A549 (cell line): ENCODE results near the gene CHMP4A.

ENCODE experiments used
- CEBPB ChIP-seq, 2 experiments: fragments of >200 bp in 1 of 2; sonication (Bioruptor Twin) in 1 of 2; formaldehyde crosslinking in 1 of 2; IDR thresholded peaks; 2 replicates each; pipeline ENCODE4 v1.6.1; 2012 to 2016
- CHD4 ChIP-seq: fragments of 200-600 bp; sonication (generic); IDR thresholded peaks from 2 replicates; pipeline ENCODE4 v1.6.1; 2016; ENCODE audit warnings: antibody characterized with exemption, mild to moderate bottlenecking, borderline replicate concordance
- EHF ChIP-seq: fragments of 250-450 bp; sonication (Bioruptor Pico); IDR thresholded peaks from 2 replicates; pipeline ENCODE4 v1.5.0; 2020; ENCODE audit warnings: mild to moderate bottlenecking
- JUN ChIP-seq, 2 experiments: fragments of >200 bp; sonication (Bioruptor Twin); formaldehyde crosslinking; IDR thresholded peaks; 2 replicates in 1 of 2; 3 replicates in 1 of 2; pipeline ENCODE4 v1.6.1; 2016 to 2017
- JUNB ChIP-seq: fragments of >200 bp; sonication (Bioruptor Twin); formaldehyde crosslinking; IDR thresholded peaks from 2 replicates; pipeline ENCODE4 v1.6.1; 2016
- KDM1A ChIP-seq: fragments of 200-600 bp; sonication (generic); IDR thresholded peaks from 2 replicates; pipeline ENCODE4 v1.6.1; 2016; ENCODE audit warnings: low read depth, mild to moderate bottlenecking
- MYC ChIP-seq: IDR thresholded peaks from 2 replicates; pipeline ENCODE4 v1.6.1; 2012; ENCODE audit warnings: mild to moderate bottlenecking, inconsistent platforms, low read length, improper control_type of control experiment, borderline replicate concordance
- RCOR1 ChIP-seq: fragments of 150-350 bp; IDR thresholded peaks from 2 replicates; pipeline ENCODE4 v1.6.1; 2014; ENCODE audit warnings: antibody characterized with exemption, low read length, low read depth
- RFX5 ChIP-seq: fragments of 450-650 bp; IDR thresholded peaks from 2 replicates; pipeline ENCODE4 v1.7.1; 2014; ENCODE audit warnings: antibody characterized with exemption, mild to moderate bottlenecking, moderate library complexity
- ZNF302 ChIP-seq: fragments of 250-450 bp; sonication (Bioruptor Pico); IDR thresholded peaks from 2 replicates; pipeline ENCODE4 v1.9.0; 2021; ENCODE audit warnings: inconsistent platforms, mild to moderate bottlenecking, moderate library complexity
- TF ChIP-seq, protein P1 (sequence below): fragments of >200 bp; sonication (Bioruptor Twin); formaldehyde crosslinking; IDR thresholded peaks from 3 replicates; pipeline ENCODE4 v1.5.1; 2016
- TF ChIP-seq, protein P2 (sequence below): fragments of 250-450 bp; sonication (Bioruptor Pico); IDR thresholded peaks from 2 replicates; pipeline ENCODE4 v1.5.0; 2020; ENCODE audit warnings: low read depth, mild to moderate bottlenecking, moderate library complexity
- TF ChIP-seq, protein P3 (sequence below): fragments of 200-600 bp; sonication (generic); IDR thresholded peaks from 2 replicates; pipeline ENCODE4 v1.6.1; 2016; ENCODE audit warnings: antibody characterized with exemption, mild to moderate bottlenecking, moderate library complexity
- TF ChIP-seq, protein P4 (sequence below): IDR thresholded peaks from 2 replicates; pipeline ENCODE4 v1.6.1; 2012

DNA sequence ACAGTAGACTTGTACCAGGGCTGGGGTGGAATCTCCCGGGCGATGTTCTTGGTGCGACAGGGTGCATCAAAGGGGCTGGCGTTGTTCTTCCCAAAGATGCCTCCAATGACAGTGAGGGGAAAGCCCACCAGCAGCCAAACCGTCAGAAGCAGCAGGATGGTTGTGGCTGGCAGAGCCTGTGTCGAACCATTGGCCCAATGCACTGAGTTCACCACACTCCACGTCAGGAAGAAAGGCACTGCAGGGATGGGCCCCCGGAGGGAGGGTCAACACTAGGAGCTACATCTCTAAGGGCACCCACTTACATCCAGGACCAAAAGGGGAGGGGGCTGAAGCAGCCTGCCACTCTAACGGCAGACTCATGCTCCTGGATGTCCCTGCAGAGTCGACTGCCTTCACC lies 22.9 kb downstream of the CHMP4A start:
- TF ChIP-seq JUN (IDR thresholded peaks at IDR 0.05) (no peak), CHD4 (no peak), JUNB (no peak), ZNF302 (CRISPR knock-in tag) (no peak), KDM1A (no peak), RCOR1 (no peak), MYC (no peak), EHF (CRISPR knock-in tag) (no peak), CEBPB (IDR thresholded peaks at IDR 0.05) (no peak), RFX5 (no peak)
- TF ChIP-seq, protein P1, sequence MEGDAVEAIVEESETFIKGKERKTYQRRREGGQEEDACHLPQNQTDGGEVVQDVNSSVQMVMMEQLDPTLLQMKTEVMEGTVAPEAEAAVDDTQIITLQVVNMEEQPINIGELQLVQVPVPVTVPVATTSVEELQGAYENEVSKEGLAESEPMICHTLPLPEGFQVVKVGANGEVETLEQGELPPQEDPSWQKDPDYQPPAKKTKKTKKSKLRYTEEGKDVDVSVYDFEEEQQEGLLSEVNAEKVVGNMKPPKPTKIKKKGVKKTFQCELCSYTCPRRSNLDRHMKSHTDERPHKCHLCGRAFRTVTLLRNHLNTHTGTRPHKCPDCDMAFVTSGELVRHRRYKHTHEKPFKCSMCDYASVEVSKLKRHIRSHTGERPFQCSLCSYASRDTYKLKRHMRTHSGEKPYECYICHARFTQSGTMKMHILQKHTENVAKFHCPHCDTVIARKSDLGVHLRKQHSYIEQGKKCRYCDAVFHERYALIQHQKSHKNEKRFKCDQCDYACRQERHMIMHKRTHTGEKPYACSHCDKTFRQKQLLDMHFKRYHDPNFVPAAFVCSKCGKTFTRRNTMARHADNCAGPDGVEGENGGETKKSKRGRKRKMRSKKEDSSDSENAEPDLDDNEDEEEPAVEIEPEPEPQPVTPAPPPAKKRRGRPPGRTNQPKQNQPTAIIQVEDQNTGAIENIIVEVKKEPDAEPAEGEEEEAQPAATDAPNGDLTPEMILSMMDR = no peak
- TF ChIP-seq, protein P2, sequence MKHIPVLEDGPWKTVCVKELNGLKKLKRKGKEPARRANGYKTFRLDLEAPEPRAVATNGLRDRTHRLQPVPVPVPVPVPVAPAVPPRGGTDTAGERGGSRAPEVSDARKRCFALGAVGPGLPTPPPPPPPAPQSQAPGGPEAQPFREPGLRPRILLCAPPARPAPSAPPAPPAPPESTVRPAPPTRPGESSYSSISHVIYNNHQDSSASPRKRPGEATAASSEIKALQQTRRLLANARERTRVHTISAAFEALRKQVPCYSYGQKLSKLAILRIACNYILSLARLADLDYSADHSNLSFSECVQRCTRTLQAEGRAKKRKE = no peak
- TF ChIP-seq, protein P3, sequence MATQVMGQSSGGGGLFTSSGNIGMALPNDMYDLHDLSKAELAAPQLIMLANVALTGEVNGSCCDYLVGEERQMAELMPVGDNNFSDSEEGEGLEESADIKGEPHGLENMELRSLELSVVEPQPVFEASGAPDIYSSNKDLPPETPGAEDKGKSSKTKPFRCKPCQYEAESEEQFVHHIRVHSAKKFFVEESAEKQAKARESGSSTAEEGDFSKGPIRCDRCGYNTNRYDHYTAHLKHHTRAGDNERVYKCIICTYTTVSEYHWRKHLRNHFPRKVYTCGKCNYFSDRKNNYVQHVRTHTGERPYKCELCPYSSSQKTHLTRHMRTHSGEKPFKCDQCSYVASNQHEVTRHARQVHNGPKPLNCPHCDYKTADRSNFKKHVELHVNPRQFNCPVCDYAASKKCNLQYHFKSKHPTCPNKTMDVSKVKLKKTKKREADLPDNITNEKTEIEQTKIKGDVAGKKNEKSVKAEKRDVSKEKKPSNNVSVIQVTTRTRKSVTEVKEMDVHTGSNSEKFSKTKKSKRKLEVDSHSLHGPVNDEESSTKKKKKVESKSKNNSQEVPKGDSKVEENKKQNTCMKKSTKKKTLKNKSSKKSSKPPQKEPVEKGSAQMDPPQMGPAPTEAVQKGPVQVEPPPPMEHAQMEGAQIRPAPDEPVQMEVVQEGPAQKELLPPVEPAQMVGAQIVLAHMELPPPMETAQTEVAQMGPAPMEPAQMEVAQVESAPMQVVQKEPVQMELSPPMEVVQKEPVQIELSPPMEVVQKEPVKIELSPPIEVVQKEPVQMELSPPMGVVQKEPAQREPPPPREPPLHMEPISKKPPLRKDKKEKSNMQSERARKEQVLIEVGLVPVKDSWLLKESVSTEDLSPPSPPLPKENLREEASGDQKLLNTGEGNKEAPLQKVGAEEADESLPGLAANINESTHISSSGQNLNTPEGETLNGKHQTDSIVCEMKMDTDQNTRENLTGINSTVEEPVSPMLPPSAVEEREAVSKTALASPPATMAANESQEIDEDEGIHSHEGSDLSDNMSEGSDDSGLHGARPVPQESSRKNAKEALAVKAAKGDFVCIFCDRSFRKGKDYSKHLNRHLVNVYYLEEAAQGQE = no peak
- TF ChIP-seq, protein P4, sequence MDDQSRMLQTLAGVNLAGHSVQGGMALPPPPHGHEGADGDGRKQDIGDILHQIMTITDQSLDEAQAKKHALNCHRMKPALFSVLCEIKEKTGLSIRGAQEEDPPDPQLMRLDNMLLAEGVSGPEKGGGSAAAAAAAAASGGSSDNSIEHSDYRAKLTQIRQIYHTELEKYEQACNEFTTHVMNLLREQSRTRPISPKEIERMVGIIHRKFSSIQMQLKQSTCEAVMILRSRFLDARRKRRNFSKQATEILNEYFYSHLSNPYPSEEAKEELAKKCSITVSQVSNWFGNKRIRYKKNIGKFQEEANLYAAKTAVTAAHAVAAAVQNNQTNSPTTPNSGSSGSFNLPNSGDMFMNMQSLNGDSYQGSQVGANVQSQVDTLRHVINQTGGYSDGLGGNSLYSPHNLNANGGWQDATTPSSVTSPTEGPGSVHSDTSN = no peak
